Nephron progenitor cell (in vitro differentiated cells): ENCODE measurements around the gene ECHS1.

Source experiments
- DNase-seq: peaks from one replicate; pipeline ENCODE4 v3.0.0; 2021
- H3K27ac Mint-ChIP-seq: 2 replicates; pipeline ENCODE4 v1.8.0; 2021; ENCODE audit warnings: mild to moderate bottlenecking, moderate library complexity, mixed read lengths
- H3K27me3 Mint-ChIP-seq: 2 replicates; pipeline ENCODE4 v1.8.0; 2021; ENCODE audit warnings: mild to moderate bottlenecking, low read depth, mixed read lengths; ENCODE audit not compliant: poor library complexity
- H3K36me3 Mint-ChIP-seq: 2 replicates; pipeline ENCODE4 v1.8.0; 2021; ENCODE audit warnings: low read depth, mixed read lengths
- H3K4me1 Mint-ChIP-seq: 2 replicates; pipeline ENCODE4 v1.8.0; 2021; ENCODE audit warnings: mixed read lengths
- H3K4me3 Mint-ChIP-seq: 2 replicates; pipeline ENCODE4 v1.8.0; 2021; ENCODE audit warnings: mild to moderate bottlenecking, moderate library complexity, mixed read lengths
- H3K9me3 Mint-ChIP-seq: 2 replicates; pipeline ENCODE4 v1.8.0; 2021; ENCODE audit warnings: mild to moderate bottlenecking, moderate library complexity, mixed read lengths
- TF ChIP-seq, protein P1 (sequence below): fragments of 200-600 bp; sonication (generic); IDR thresholded peaks from 2 replicates; pipeline ENCODE4 v1.5.0; 2021; ENCODE audit warnings: antibody characterized with exemption

The ECHS1 gene

DNA sequence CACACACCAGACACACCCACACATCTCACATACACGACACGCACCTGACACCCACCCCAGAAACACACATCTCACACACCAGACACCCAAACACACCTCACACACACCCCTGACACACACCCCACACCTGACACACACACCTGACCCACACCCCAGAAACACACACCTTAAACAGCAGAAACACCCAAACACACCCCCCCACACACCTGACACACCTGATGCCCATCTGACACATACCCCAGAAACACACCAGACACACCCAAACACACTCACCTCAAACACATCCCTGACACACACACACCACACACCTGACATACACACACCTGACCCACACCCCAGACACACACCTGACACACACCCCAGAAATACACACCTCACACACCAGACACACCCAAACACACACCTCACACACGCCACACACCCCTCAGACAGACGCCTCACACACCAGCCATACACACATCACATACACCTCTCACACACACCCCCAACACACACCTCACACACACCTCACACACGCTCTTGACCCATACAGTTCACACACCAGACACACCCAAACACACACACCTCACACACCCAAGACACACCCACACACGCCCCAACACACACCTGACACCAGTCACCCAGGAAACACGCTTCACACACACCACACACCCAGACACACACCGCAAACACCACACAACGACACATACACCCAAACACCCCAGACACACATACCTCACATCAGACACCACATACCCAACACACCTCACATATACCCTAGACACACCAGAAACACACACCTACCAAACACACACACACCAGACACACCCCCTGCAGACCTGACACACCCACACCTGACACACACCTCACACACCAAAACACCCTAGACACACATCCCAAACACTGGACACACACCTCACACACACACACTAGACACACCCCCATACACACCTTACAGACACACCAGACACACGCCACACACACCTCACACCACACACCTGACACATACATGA lies 34.8 kb downstream of the ECHS1 start:
- Mint-ChIP-seq H3K27ac (no peak overlapping the region), H3K27me3 (peaks cover 17% of the 10 kb centered on the region), H3K36me3 (no peaks in the 10 kb centered on the region), H3K9me3 (peaks cover 20% of the 10 kb centered on the region), H3K4me1 (peaks cover 5% of the 10 kb centered on the region), H3K4me3 (no peak overlapping the region)
- no peak for DNase-seq
- TF ChIP-seq, protein P1, sequence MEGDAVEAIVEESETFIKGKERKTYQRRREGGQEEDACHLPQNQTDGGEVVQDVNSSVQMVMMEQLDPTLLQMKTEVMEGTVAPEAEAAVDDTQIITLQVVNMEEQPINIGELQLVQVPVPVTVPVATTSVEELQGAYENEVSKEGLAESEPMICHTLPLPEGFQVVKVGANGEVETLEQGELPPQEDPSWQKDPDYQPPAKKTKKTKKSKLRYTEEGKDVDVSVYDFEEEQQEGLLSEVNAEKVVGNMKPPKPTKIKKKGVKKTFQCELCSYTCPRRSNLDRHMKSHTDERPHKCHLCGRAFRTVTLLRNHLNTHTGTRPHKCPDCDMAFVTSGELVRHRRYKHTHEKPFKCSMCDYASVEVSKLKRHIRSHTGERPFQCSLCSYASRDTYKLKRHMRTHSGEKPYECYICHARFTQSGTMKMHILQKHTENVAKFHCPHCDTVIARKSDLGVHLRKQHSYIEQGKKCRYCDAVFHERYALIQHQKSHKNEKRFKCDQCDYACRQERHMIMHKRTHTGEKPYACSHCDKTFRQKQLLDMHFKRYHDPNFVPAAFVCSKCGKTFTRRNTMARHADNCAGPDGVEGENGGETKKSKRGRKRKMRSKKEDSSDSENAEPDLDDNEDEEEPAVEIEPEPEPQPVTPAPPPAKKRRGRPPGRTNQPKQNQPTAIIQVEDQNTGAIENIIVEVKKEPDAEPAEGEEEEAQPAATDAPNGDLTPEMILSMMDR, result no peak

GRCh38 chr10:133337370-133337725 lies 35.8 kb downstream of the ECHS1 start:
- no peak overlapping the region for H3K27ac Mint-ChIP-seq
- H3K4me3 Mint-ChIP-seq, result no peak overlapping the region

GRCh38 chr10:133336577-133337369 lies 36.4 kb downstream of the ECHS1 start, which contains the start of gene CALY:
Gene CALY (minus strand): TSS chr10:133336896. CDS start chr10:133328989, 7,907 bp downstream.
- Mint-ChIP-seq H3K36me3 (peaks cover 9% of the 10 kb centered on the region), H3K9me3 (peaks cover 32% of the 10 kb centered on the region), H3K4me3 (no peak within 1 kb of the TSS), H3K4me1 (no peaks in the 10 kb centered on the region), H3K27ac (no peak within 1 kb of the TSS), H3K27me3 (peaks cover 6% of the 10 kb centered on the region)
- TF ChIP-seq, protein P1, result no peak
- peak; percentile 83 for DNase-seq

More at GRCh38 chr10:133337370-133337725, 35.8 kb downstream of the ECHS1 start:
- H3K36me3 Mint-ChIP-seq, result peaks cover 5% of the 10 kb centered on the region
- H3K9me3 Mint-ChIP-seq, result peaks cover 30% of the 10 kb centered on the region
- TF ChIP-seq, protein P1, result no peak
- no peaks in the 10 kb centered on the region for H3K4me1 Mint-ChIP-seq
- DNase-seq, result no peak
- peaks cover 9% of the 10 kb centered on the region for H3K27me3 Mint-ChIP-seq

GRCh38 chr10:133336118-133336576 lies 37.0 kb downstream of the ECHS1 start:
- Mint-ChIP-seq H3K4me1 (no peaks in the 10 kb centered on the region), H3K27ac (no peak overlapping the region), H3K9me3 (peaks cover 33% of the 10 kb centered on the region), H3K27me3 (no peaks in the 10 kb centered on the region), H3K36me3 (peaks cover 9% of the 10 kb centered on the region), H3K4me3 (no peak overlapping the region)
- TF ChIP-seq, protein P1, result no peak
- DNase-seq, result no peak

- TF ChIP-seq, protein P1, result no peak
- Mint-ChIP-seq H3K4me3 (peak overlapping the region; percentile 52), H3K27ac (no peak overlapping the region), H3K36me3 (peaks cover 9% of the 10 kb centered on the region), H3K27me3 (no peaks in the 10 kb centered on the region), H3K9me3 (peaks cover 35% of the 10 kb centered on the region), H3K4me1 (no peaks in the 10 kb centered on the region)
- DNase-seq, result peak; percentile 78
Observed at GRCh38 chr10:133335246-133336117, 37.7 kb downstream of the ECHS1 start.
